SU-DHL-6 (cell line): ENCODE data around the gene RUVBL2.

ENCODE experiments used
- H2AFZ ChIP-seq: fragments of 200-600 bp; sonication (generic); 2 replicates; pipeline ENCODE4 v1.6.1; 2014; ENCODE audit warnings: low read depth, mild to moderate bottlenecking, moderate library complexity, mixed read lengths, antibody characterized with exemption, low read length; ENCODE audit not compliant: severe bottlenecking
- H3F3A ChIP-seq: fragments of 200-600 bp; shearing (Covaris generic); 2 replicates; pipeline ENCODE4 v1.6.0; 2016; ENCODE audit warnings: antibody characterized with exemption, mild to moderate bottlenecking; ENCODE audit not compliant: insufficient read depth
- H3K27ac ChIP-seq: fragments of 200-600 bp; sonication (generic); 2 replicates; pipeline ENCODE4 v1.5.1; 2016; ENCODE audit warnings: low read depth, mild to moderate bottlenecking, low read length, moderate library complexity, mixed read lengths
- H3K27me3 ChIP-seq: fragments of 200-600 bp; sonication (generic), shearing (Covaris generic); 2 replicates; pipeline ENCODE4 v1.6.0; 2014; ENCODE audit warnings: mild to moderate bottlenecking, low read length
- H3K36me3 ChIP-seq: fragments of 200-600 bp; sonication (generic); 2 replicates; pipeline ENCODE4 v1.6.1; 2014; ENCODE audit warnings: mild to moderate bottlenecking, low read length, mixed read lengths
- H3K4me2 ChIP-seq: fragments of 300-600, 200-600 bp; shearing (Covaris generic), sonication (generic); 2 replicates; pipeline ENCODE4 v1.6.0; 2014; ENCODE audit warnings: low read length, low read depth, mild to moderate bottlenecking; ENCODE audit not compliant: poor library complexity, severe bottlenecking
- H3K4me3 ChIP-seq: fragments of 200-600 bp; sonication (generic); 2 replicates; pipeline ENCODE4 v1.5.1; 2014; ENCODE audit warnings: antibody characterized with exemption, low read length, mild to moderate bottlenecking, mixed read lengths; ENCODE audit not compliant: insufficient read depth, poor library complexity, severe bottlenecking
- H3K79me2 ChIP-seq: fragments of 200-600 bp; sonication (generic); 2 replicates; pipeline ENCODE4 v1.6.1; 2014; ENCODE audit warnings: mild to moderate bottlenecking, low read length, moderate library complexity; ENCODE audit not compliant: insufficient read depth
- H3K9ac ChIP-seq: fragments of 200-600 bp; sonication (generic); 2 replicates; pipeline ENCODE4 v1.7.0; 2014; ENCODE audit warnings: mild to moderate bottlenecking, low read length
- H3K9me2 ChIP-seq: fragments of 200-600 bp; sonication (generic); replicated peaks from 2 replicates; pipeline ENCODE4 v1.6.1; 2014; ENCODE audit warnings: low read length; ENCODE audit not compliant: insufficient read depth
- H3K9me3 ChIP-seq: fragments of 200-600 bp; sonication (generic); 2 replicates; pipeline ENCODE4 v1.6.1; 2014; ENCODE audit warnings: low read length, mixed read lengths; ENCODE audit not compliant: insufficient read depth
- H4K20me1 ChIP-seq: fragments of 200-600 bp; sonication (generic); 2 replicates; pipeline ENCODE4 v1.6.1; 2014; ENCODE audit warnings: low read depth, mild to moderate bottlenecking, antibody characterized with exemption, low read length, moderate library complexity, mixed read lengths
- CTCF ChIP-seq: fragments of 200-600 bp; sonication (generic); IDR thresholded peaks from one replicate; pipeline ENCODE4 v1.5.1; 2017; ENCODE audit warnings: antibody characterized with exemption, mild to moderate bottlenecking, low read length, moderate library complexity; ENCODE audit not compliant: insufficient read depth, poor library complexity, severe bottlenecking
- EZH2phosphoT487 ChIP-seq: fragments of 200-600 bp; sonication (generic), shearing (Covaris generic); conservative IDR thresholded peaks from 2 replicates; pipeline ENCODE4 v1.6.1; 2018; ENCODE audit warnings: mild to moderate bottlenecking, antibody characterized with exemption, low read length, moderate library complexity, mixed read lengths

The RUVBL2 gene

DNA sequence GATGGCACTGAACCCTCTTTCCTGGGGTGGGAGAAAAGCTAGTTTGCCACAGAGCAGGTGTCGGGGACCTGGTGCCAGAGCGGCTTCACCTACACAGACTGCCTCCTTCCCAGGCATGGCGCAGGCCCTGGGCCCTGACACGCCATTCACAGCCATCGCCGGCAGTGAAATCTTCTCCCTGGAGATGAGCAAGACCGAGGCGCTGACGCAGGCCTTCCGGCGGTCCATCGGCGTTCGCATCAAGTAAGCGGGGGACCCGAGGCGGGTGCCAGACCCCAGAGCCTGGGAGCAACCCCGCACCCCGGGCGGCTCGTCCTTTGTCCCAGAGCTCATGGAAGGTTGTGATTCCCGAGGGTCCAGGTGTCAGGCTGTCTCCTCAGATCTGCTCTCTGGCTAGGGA lies 13.2 kb downstream of the RUVBL2 start:
- Histone ChIP-seq H3K27me3 (no peaks in the 10 kb centered on the region), H3K4me3 (no peak overlapping the region), H3K79me2 (no peaks in the 10 kb centered on the region), H3F3A (no peaks in the 10 kb centered on the region), H4K20me1 (no peaks in the 10 kb centered on the region), H3K9me2 (no peaks in the 10 kb centered on the region), H3K9me3 (no peaks in the 10 kb centered on the region), H3K27ac (no peak overlapping the region), H3K4me2 (no peak overlapping the region), H2AFZ (no peak overlapping the region), H3K9ac (no peak overlapping the region), H3K36me3 (no peaks in the 10 kb centered on the region; the same call in 1 of the 2 replicates)
- TF ChIP-seq EZH2phosphoT487 (no peak), CTCF (no peak)

- Histone ChIP-seq H2AFZ (no peak overlapping the region), H3K4me3 (no peak overlapping the region), H3K79me2 (no peaks in the 10 kb centered on the region), H3K9me2 (no peaks in the 10 kb centered on the region), H3F3A (no peaks in the 10 kb centered on the region), H3K27me3 (no peaks in the 10 kb centered on the region), H3K9ac (no peak overlapping the region), H3K27ac (no peak overlapping the region), H4K20me1 (no peaks in the 10 kb centered on the region), H3K4me2 (no peak overlapping the region), H3K36me3 (no peaks in the 10 kb centered on the region), H3K9me3 (no peaks in the 10 kb centered on the region)
- no peak for TF ChIP-seq CTCF
- no peak for TF ChIP-seq EZH2phosphoT487
Observed at GRCh38 chr19:49009828-49010227, 16.1 kb downstream of the RUVBL2 start.

GRCh38 chr19:49010453-49010852 lies 16.8 kb downstream of the RUVBL2 start:
- Histone ChIP-seq H3K9ac (no peak overlapping the region), H3K9me2 (no peaks in the 10 kb centered on the region), H4K20me1 (no peaks in the 10 kb centered on the region), H3K27ac (no peak overlapping the region), H2AFZ (no peak overlapping the region), H3F3A (no peaks in the 10 kb centered on the region), H3K4me3 (no peak overlapping the region), H3K79me2 (no peaks in the 10 kb centered on the region), H3K27me3 (no peaks in the 10 kb centered on the region), H3K36me3 (no peaks in the 10 kb centered on the region), H3K4me2 (no peak overlapping the region), H3K9me3 (no peaks in the 10 kb centered on the region)
- TF ChIP-seq EZH2phosphoT487 (no peak), CTCF (no peak)

DNA sequence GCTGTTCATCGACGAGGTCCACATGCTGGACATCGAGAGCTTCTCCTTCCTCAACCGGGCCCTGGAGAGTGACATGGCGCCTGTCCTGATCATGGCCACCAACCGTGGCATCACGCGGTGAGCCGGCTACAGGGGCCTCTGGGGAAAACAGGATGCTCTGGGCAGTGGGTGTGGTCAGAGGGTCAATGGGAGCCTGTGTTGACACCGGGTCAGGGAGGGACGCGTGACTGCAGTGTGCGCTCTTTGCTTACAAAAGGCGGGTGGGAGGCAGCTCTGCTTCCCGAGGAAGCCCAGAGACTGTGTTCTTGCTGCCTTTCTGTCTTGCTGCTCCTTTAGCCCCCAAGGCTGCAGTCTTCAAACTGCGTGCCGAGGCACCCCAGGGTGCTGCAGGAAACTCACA lies 17.5 kb downstream of the RUVBL2 start:
- H3F3A ChIP-seq: no peaks in the 10 kb centered on the region
- H3K9ac ChIP-seq: no peak overlapping the region
- H2AFZ ChIP-seq: no peak overlapping the region
- no peak overlapping the region for H3K4me3 ChIP-seq
- TF ChIP-seq EZH2phosphoT487: no peak
- TF ChIP-seq CTCF: no peak
- no peaks in the 10 kb centered on the region for H3K27me3 ChIP-seq
- no peaks in the 10 kb centered on the region for H3K36me3 ChIP-seq
- no peaks in the 10 kb centered on the region for H3K79me2 ChIP-seq
- no peaks in the 10 kb centered on the region for H3K9me2 ChIP-seq
- H3K27ac ChIP-seq: no peak overlapping the region
- H3K4me2 ChIP-seq: no peak overlapping the region
- no peaks in the 10 kb centered on the region for H3K9me3 ChIP-seq
- no peaks in the 10 kb centered on the region for H4K20me1 ChIP-seq
